HEK293 (cell line): ENCODE data around the gene EPHB3.

ENCODE experiments used
- CTCF ChIA-PET: fragments of 350-600 bp; formaldehyde crosslinking; extraction: SDS; loops from one replicate; lab custom pipeline; 2021; ENCODE audit warnings: antibody characterized with exemption; lab: Yijun Ruan, JAX
- POLR2A ChIA-PET: fragments of 300-600 bp; formaldehyde crosslinking; extraction: SDS; loops from one replicate; lab custom pipeline; 2020; ENCODE audit warnings: antibody characterized with exemption, inconsistent platforms; lab: Yijun Ruan, JAX
- H3K27ac ChIP-seq: fragments of 200-500 bp; sonication (Bioruptor generic); 2 replicates; pipeline ENCODE4 v1.5.1; 2014; ENCODE audit warnings: low read depth, low read length, control low read depth, inconsistent platforms; ENCODE audit errors: extremely low read depth
- H3K36me3 ChIP-seq, 2 experiments: fragments of 200-500 bp in 1 of 2; sonication (Bioruptor generic) in 1 of 2; 1 replicate in 1 of 2; 2 replicates in 1 of 2; pipeline ENCODE4 v1.5.1; 2014 to 2017; ENCODE audit warnings: inconsistent platforms in 2 of 2, low read length in 2 of 2; ENCODE audit not compliant: control insufficient read depth in 2 of 2, insufficient read depth in 1 of 2
- H3K4me1 ChIP-seq: fragments of 200-500 bp; sonication (Bioruptor generic); 2 replicates; pipeline ENCODE4 v1.5.1; 2014; ENCODE audit warnings: mild to moderate bottlenecking, low read length, inconsistent platforms; ENCODE audit not compliant: control insufficient read depth, insufficient read depth
- H3K4me3 ChIP-seq: 2 replicates; pipeline ENCODE4 v1.5.1; 2011; ENCODE audit warnings: low read depth, mild to moderate bottlenecking, control low read depth, low read length, moderate library complexity
- H3K9me3 ChIP-seq: fragments of 200-500 bp; sonication (Bioruptor generic); 2 replicates; pipeline ENCODE4 v1.5.1; 2014; ENCODE audit warnings: low read depth, low read length, inconsistent platforms; ENCODE audit not compliant: control insufficient read depth, insufficient read depth
- GLI4 ChIP-seq: fragments of 450-650 bp; formaldehyde crosslinking; IDR thresholded peaks from 2 replicates; pipeline ENCODE4 v1.5.1; 2016; ENCODE audit warnings: missing biosample characterization, missing genetic modification characterization
- KLF10 ChIP-seq: fragments of 450-650 bp; IDR thresholded peaks from 2 replicates; pipeline ENCODE4 v1.5.1; 2018; ENCODE audit warnings: missing biosample characterization, mild to moderate bottlenecking, missing genetic modification characterization
- MEIS1 ChIP-seq: sonication (generic); formaldehyde crosslinking; IDR thresholded peaks from 2 replicates; pipeline ENCODE4 v1.8.1; 2022; ENCODE audit warnings: missing genetic modification reagents, mild to moderate bottlenecking, borderline replicate concordance
- MYNN ChIP-seq: fragments of 450-650 bp; formaldehyde crosslinking; IDR thresholded peaks from 2 replicates; pipeline ENCODE4 v1.5.1; 2016; ENCODE audit warnings: missing biosample characterization, missing genetic modification characterization, borderline replicate concordance
- OSR2 ChIP-seq: fragments of 450-650 bp; formaldehyde crosslinking; IDR thresholded peaks from 2 replicates; pipeline ENCODE4 v1.5.1; 2016; ENCODE audit warnings: missing biosample characterization, missing genetic modification characterization
- ZFP69B ChIP-seq: fragments of 450-650 bp; formaldehyde crosslinking; IDR thresholded peaks from 2 replicates; pipeline ENCODE4 v1.5.1; 2016; ENCODE audit warnings: missing biosample characterization, missing genetic modification characterization
- ZNF146 ChIP-seq: fragments of 450-650 bp; formaldehyde crosslinking; IDR thresholded peaks from 2 replicates; pipeline ENCODE4 v1.5.1; 2016; ENCODE audit warnings: missing biosample characterization, missing genetic modification characterization
- ZNF2 ChIP-seq: fragments of 450-650 bp; formaldehyde crosslinking; IDR thresholded peaks from 2 replicates; pipeline ENCODE4 v1.5.1; 2016; ENCODE audit warnings: missing biosample characterization, missing genetic modification characterization
- ZNF292 ChIP-seq: fragments of 450-650 bp; formaldehyde crosslinking; IDR thresholded peaks from 2 replicates; pipeline ENCODE4 v1.5.1; 2016; ENCODE audit warnings: low read depth, missing biosample characterization, missing genetic modification characterization, borderline replicate concordance
- ZNF354C ChIP-seq: fragments of 450-650 bp; formaldehyde crosslinking; IDR thresholded peaks from 2 replicates; pipeline ENCODE4 v1.5.1; 2016; ENCODE audit warnings: missing biosample characterization, missing genetic modification characterization, low read depth, borderline replicate concordance
- ZNF404 ChIP-seq: fragments of 450-650 bp; formaldehyde crosslinking; IDR thresholded peaks from 2 replicates; pipeline ENCODE4 v1.5.1; 2017; ENCODE audit warnings: missing biosample characterization, missing genetic modification characterization
- ZNF416 ChIP-seq: fragments of 450-650 bp; formaldehyde crosslinking; IDR thresholded peaks from 2 replicates; pipeline ENCODE4 v1.5.1; 2016; ENCODE audit warnings: missing biosample characterization, missing genetic modification characterization
- ZNF473 ChIP-seq: fragments of 450-650 bp; formaldehyde crosslinking; IDR thresholded peaks from 2 replicates; pipeline ENCODE4 v1.5.1; 2017; ENCODE audit warnings: missing biosample characterization, missing genetic modification characterization
- ZNF501 ChIP-seq: fragments of 450-650 bp; formaldehyde crosslinking; IDR thresholded peaks from 2 replicates; pipeline ENCODE4 v1.5.1; 2016; ENCODE audit warnings: missing biosample characterization, missing genetic modification characterization
- ZNF530 ChIP-seq: fragments of 450-650 bp; formaldehyde crosslinking; IDR thresholded peaks from 2 replicates; pipeline ENCODE4 v1.5.1; 2016; ENCODE audit warnings: low read depth, missing biosample characterization, missing genetic modification characterization
- ZNF561 ChIP-seq: fragments of 450-650 bp; IDR thresholded peaks from 2 replicates; pipeline ENCODE4 v1.5.1; 2018; ENCODE audit warnings: missing biosample characterization, missing genetic modification characterization, borderline replicate concordance
- ZNF621 ChIP-seq: fragments of 450-650 bp; formaldehyde crosslinking; IDR thresholded peaks from 2 replicates; pipeline ENCODE4 v1.5.1; 2017; ENCODE audit warnings: missing biosample characterization, missing genetic modification characterization
- ZNF629 ChIP-seq: fragments of 450-650 bp; formaldehyde crosslinking; IDR thresholded peaks from 2 replicates; pipeline ENCODE4 v1.5.1; 2017; ENCODE audit warnings: missing biosample characterization, missing genetic modification characterization
- ZNF776 ChIP-seq: fragments of 450-650 bp; formaldehyde crosslinking; IDR thresholded peaks from 2 replicates; pipeline ENCODE4 v1.5.0; 2017; ENCODE audit warnings: missing biosample characterization, missing genetic modification characterization, borderline replicate concordance
- TF ChIP-seq, protein P1 (sequence below): fragments of 450-650 bp; formaldehyde crosslinking; IDR thresholded peaks from 2 replicates; pipeline ENCODE4 v1.5.1; 2016; ENCODE audit warnings: missing biosample characterization, missing genetic modification characterization, low read depth

The EPHB3 gene

DNA sequence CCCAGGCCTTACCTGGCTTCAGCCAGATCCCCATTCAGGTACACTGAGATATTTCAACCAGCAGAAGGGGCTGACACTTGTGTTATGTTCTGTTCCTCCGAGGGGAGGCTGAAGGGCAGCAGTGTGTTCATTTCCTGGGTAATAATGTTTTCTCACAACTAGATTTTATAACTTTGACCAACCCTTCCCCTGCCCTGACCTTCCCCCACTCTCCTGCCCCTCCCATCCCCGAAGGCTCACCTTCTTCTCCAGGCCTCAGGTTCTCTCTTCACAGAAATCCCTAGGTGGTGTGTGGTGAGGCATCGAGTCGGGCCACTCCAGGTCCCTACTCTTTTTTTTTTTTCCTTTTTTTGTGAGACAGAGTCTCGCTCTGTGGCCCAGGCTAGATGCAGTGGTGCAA is 34.6 kb downstream of the EPHB3 start (continued):
- TF ChIP-seq ZNF146 (tag by site-specific recombination) (no peak), ZNF292 (no peak), ZNF621 (tag by site-specific recombination) (no peak), ZNF2 (tag by site-specific recombination) (no peak), KLF10 (no peak)
- TF ChIP-seq, protein P1, sequence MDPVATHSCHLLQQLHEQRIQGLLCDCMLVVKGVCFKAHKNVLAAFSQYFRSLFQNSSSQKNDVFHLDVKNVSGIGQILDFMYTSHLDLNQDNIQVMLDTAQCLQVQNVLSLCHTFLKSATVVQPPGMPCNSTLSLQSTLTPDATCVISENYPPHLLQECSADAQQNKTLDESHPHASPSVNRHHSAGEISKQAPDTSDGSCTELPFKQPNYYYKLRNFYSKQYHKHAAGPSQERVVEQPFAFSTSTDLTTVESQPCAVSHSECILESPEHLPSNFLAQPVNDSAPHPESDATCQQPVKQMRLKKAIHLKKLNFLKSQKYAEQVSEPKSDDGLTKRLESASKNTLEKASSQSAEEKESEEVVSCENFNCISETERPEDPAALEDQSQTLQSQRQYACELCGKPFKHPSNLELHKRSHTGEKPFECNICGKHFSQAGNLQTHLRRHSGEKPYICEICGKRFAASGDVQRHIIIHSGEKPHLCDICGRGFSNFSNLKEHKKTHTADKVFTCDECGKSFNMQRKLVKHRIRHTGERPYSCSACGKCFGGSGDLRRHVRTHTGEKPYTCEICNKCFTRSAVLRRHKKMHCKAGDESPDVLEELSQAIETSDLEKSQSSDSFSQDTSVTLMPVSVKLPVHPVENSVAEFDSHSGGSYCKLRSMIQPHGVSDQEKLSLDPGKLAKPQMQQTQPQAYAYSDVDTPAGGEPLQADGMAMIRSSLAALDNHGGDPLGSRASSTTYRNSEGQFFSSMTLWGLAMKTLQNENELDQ (tag by site-specific recombination), result no peak

DNA sequence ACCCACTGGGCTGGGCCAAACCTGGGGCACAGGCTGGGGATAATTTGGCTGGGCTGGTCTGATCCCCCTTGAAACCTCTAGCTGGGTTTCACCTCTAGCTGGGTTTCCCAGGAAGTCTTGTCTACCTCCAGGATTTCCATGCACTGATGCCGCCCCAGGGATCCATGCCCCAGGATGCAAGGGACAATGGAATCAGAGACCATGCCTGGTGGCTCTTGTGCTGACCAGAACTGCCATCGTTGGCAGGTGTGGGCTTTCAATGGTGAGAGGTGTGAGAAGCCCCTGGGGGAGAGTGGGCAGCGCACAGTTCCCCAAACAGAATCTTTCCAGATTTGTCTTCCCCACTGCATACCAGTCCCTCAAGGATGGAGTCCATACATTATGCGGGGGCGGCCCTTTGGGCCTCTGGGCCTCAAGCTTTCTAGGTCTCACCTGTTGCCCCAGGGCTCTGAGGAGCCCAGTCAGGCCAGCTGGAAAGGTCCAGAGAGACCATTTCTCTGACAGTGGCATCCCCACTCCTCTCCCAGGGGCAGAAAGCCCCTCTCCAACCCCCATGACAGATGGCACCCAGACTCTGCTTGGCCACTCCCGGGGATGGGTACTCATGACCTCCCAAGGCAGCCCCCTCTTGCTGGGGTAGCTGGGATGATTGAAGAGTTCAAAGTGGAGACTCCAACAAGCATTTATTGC is 35.4 kb downstream of the EPHB3 start:
- POLR2A ChIA-PET, result no interaction called here
- H3K36me3 ChIP-seq, result no peaks in the 10 kb centered on the region
- H3K9me3 ChIP-seq, result no peaks in the 10 kb centered on the region
- TF ChIP-seq MEIS1 (CRISPR knock-in tag) (no peak), ZNF530 (tag by site-specific recombination) (no peak), ZNF416 (tag by site-specific recombination) (no peak), GLI4 (no peak), OSR2 (tag by site-specific recombination) (no peak), ZNF404 (tag by site-specific recombination) (no peak)
- CTCF ChIA-PET, result no interaction called here
- no peaks in the 10 kb centered on the region for H3K4me1 ChIP-seq
- no peak overlapping the region for H3K27ac ChIP-seq
- H3K4me3 ChIP-seq, result no peak overlapping the region

DNA sequence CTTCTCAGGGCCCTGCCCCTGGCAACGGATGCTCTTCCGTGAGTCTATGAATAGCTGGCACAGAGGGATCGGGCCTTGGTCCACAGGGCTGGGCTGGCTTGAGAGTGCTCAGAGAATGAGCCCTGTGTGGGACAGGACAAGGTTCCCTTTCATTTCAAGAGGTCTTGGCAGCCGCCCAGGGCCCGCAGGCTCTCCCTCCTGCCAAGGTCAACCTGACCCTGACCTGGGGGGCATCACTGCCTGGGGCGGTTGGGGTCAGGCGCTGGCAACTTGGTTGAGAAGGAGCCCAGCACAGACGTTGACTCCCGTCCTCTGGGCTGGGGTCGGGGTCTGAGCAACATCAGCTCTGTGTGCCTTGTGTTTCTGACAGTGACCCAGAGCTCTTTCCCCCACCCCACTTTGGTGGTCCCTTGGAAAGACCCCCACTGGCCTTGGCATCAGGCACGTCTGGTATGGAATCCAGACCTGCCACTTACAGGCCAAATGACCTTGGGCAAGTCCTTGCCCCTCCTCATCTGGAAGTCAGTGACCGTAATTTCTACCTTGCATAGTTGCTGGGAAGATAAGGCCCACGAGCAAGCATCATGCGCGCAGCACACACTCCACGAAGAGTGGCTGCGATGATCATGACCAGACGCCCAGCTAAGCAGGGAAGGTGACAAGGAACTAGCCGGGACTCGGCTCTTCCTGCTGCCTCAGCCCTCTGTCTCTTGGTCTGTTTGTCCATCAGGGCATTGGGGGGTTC is 36.4 kb downstream of the EPHB3 start:
- TF ChIP-seq ZNF473 (tag by site-specific recombination), result no peak
- TF ChIP-seq ZNF354C (tag by site-specific recombination), result no peak
- TF ChIP-seq ZNF501 (tag by site-specific recombination), result no peak
- no peak for TF ChIP-seq ZNF561 (tag by site-specific recombination)
- TF ChIP-seq ZNF776 (tag by site-specific recombination), result no peak
- TF ChIP-seq ZFP69B (tag by site-specific recombination), result no peak
- TF ChIP-seq ZNF629 (tag by site-specific recombination), result no peak
- TF ChIP-seq GLI4, result no peak
- TF ChIP-seq MYNN (tag by site-specific recombination), result no peak
- TF ChIP-seq, all 188 proteins: peak for 0
- Histone ChIP-seq H3K27ac (no peak overlapping the region), H3K36me3 (no peaks in the 10 kb centered on the region), H3K9me3 (no peaks in the 10 kb centered on the region), H3K4me3 (no peak overlapping the region), H3K4me1 (no peaks in the 10 kb centered on the region)
- CTCF ChIA-PET, result no interaction called here
- POLR2A ChIA-PET, result no interaction called here
